Measurements from ENCODE around the gene MLLT3. TPM values are rescaled to one million over a fixed set of nuclear protein-coding genes. Genes with fewer than 3 reads are reported as not detected.

Gene MLLT3
- total RNA-seq, 6 experiments from 2014 or later = 0.43 to 2.5 (median 1.2) TPM

DNA sequence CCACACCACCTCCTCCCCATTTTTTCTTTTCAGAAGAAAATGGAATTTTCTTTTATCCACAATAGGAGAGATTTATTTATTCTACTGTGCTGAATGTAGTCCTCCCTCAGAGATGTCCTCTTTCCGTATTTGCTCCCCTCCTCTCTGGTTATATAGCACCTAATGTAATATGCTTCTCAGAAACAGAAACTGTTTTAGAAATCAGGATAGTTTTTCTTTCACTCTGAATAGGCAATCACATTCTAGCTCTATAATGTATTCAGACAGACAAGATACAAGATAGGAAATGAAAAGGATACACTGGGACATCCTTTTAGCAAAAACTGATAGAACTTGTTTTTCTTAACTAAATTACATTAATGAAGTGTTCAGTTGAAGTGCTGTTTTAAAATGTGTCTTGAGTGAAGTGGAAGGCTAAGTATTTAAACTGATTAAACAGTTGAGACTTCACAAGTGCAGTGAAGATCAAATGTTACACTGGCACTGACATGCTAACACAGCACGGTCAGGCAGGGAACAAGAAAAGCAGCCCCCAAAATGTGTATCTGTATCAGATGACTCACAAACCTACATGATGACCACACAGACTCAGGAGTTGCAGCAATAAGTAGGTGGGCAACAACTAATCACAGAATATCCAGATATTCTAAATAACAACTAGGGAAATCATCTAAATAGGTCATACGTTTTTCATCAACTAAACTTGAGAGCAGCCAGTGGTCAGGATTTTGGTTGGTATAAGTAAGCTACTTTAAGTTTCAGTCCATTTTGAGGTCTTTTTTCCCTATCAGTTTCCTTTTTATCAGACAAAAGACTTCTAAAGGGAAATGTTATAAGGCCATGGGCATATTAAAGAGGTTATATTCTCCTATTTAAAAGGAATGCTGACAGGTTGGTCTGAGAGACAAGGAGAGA lies 260.4 kb downstream of the MLLT3 start:
- ATAC-seq (no peak), DNase-seq (no peak)
- WGBS (ENCODE audit: insufficient coverage, low coverage, low lambda C conversion rate, missing lambda C conversion rate) = 70% methylated on average over 3 of the region's 3 CpGs
- no peak overlapping the region for H3K27ac ChIP-seq
- no peaks in the 10 kb centered on the region for H3K27me3 ChIP-seq
- no peaks in the 10 kb centered on the region for H3K9me3 ChIP-seq
- H3K36me3 ChIP-seq = no peaks in the 10 kb centered on the region
- intact Hi-C loops (cut with DNase I) = loop anchor here in 1 of 2 donors (5.0 kb wide), 1 partner anchor 580 kb away; no protein-coding TSS in a partner anchor
- no peak overlapping the region for H3K4me3 ChIP-seq
- TF ChIP-seq CTCF (IDR thresholded peaks at IDR 0.05) (no peak), POLR2A (IDR thresholded peaks at IDR 0.05) (no peak)
- H3K4me1 ChIP-seq = no peaks in the 10 kb centered on the region

GRCh38 chr9:20361229-20361628 lies 261.1 kb downstream of the MLLT3 start:
- ATAC-seq (no peak), DNase-seq (no peak)
- Histone ChIP-seq H3K4me1 (peaks cover 0 to 3% (median 0%) of the 10 kb centered on the region in 4 donors), H3K9me3 (no peaks in the 10 kb centered on the region), H3K36me3 (no peaks in the 10 kb centered on the region), H3K27ac (no peak overlapping the region), H3K4me3 (no peak overlapping the region), H3K27me3 (no peaks in the 10 kb centered on the region)
- intact Hi-C loops (cut with DNase I) = loop anchor here in 1 of 2 donors (5.0 kb wide), 1 partner anchor 581 kb away; no protein-coding TSS in a partner anchor
- WGBS (ENCODE audit: insufficient coverage, low coverage, low lambda C conversion rate, missing lambda C conversion rate) = 86% methylated on average over 5 of the region's 5 CpGs
- TF ChIP-seq POLR2A (IDR thresholded peaks at IDR 0.05) = no peak
- no peak for TF ChIP-seq CTCF (IDR thresholded peaks at IDR 0.05)

DNA sequence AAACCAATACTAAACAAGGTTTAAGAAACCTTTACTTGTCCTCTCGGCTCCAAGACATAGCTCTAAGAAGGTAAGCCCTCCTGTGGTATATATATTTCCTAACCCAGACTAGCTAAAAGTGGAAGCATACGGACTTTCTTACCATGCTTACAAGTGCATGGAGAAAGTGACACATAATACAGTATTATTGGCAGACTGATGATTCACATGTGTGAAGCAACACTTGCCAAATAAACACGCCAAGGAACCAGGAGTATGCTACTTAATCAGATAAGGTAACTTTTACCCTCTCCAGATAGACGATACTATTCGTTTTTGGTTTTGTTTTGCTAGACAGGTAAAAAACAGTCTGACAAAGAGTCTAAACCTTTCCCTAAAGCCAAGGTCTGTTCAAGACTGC lies 264.1 kb downstream of the MLLT3 start:
- WGBS (ENCODE audit: insufficient coverage, low coverage, low lambda C conversion rate, missing lambda C conversion rate) = 62% methylated on average over 5 of the region's 5 CpGs
- ATAC-seq = no peak
- TF ChIP-seq CTCF (IDR thresholded peaks at IDR 0.05) (no peak), POLR2A (IDR thresholded peaks at IDR 0.05) (no peak)

DNA sequence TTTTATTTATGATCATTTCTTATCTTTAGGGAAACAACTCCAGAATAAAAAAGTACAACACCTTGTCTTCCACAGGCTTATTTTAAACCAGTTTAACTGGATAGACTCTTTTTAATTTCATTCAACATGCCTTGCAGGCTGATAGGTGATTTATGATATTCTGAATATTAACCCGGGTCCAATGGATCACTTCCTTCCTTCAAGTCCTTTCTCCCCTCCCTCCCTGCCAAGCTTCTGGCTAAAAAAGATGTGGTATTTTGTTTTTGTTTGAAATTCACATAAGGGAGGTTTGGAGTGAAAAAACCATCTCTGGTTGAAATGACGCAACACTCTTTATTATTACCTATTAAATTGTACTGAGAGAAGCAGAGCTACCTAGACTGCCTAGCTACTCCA lies 265.3 kb downstream of the MLLT3 start:
- Histone ChIP-seq H3K4me1 (peaks cover 0 to 3% (median 0%) of the 10 kb centered on the region in 4 donors), H3K4me3 (no peak overlapping the region), H3K27me3 (no peaks in the 10 kb centered on the region), H3K36me3 (no peaks in the 10 kb centered on the region), H3K9me3 (no peaks in the 10 kb centered on the region), H3K27ac (no peak overlapping the region)
- no peak for ATAC-seq
- intact Hi-C loops (cut with DNase I) = no loop called here
- 59% methylated on average over 2 of the region's 2 CpGs for WGBS (ENCODE audit: insufficient coverage, low coverage, low lambda C conversion rate, missing lambda C conversion rate)
- TF ChIP-seq POLR2A (IDR thresholded peaks at IDR 0.05) (no peak), CTCF (IDR thresholded peaks at IDR 0.05) (no peak)
- no peak for DNase-seq

More for the DNA sequence above, 264.1 kb downstream of the MLLT3 start:
- Histone ChIP-seq H3K4me1 (peaks cover 0 to 3% (median 0%) of the 10 kb centered on the region in 4 donors), H3K4me3 (no peak overlapping the region), H3K36me3 (no peaks in the 10 kb centered on the region), H3K27ac (no peak overlapping the region), H3K27me3 (no peaks in the 10 kb centered on the region), H3K9me3 (no peaks in the 10 kb centered on the region)
- intact Hi-C loops (cut with DNase I) = no loop called here
- DNase-seq = no peak

All from right lobe of liver (tissue), 6 donors.